Smooth muscle cell (in vitro differentiated cells): Measurements from ENCODE around the gene HDAC4. TPM values are rescaled to one million over a fixed set of nuclear protein-coding genes. Genes with fewer than 3 reads are reported as not detected.
A peak's percentile ranks its signal among the peaks of the same experiment; 100 is the strongest.

Source experiments
- DNase-seq: peaks from one replicate; lab custom pipeline; 2025; ENCODE audit not compliant: unreplicated experiment; lab: John Stamatoyannopoulos, UW
- H2AFZ ChIP-seq: fragments of 200-600 bp; sonication (generic); 2 replicates; pipeline ENCODE4 v1.6.0; 2016; ENCODE audit warnings: antibody characterized with exemption, low read depth, mild to moderate bottlenecking
- H3F3A ChIP-seq: fragments of 200-600 bp; sonication (generic); 2 replicates; pipeline ENCODE4 v1.6.0; 2017; ENCODE audit warnings: antibody characterized with exemption, low read depth
- H3K27ac ChIP-seq: fragments of 200-600 bp; sonication (generic); 2 replicates; pipeline ENCODE4 v1.5.1; 2016; ENCODE audit warnings: low read depth, mild to moderate bottlenecking
- H3K27me3 ChIP-seq: fragments of 200-600 bp; sonication (generic); 2 replicates; pipeline ENCODE4 v1.6.1; 2016; ENCODE audit warnings: low read depth, mild to moderate bottlenecking
- H3K36me3 ChIP-seq: fragments of 200-600 bp; sonication (generic); 2 replicates; pipeline ENCODE4 v1.5.1; 2016; ENCODE audit warnings: low read depth
- H3K4me1 ChIP-seq: fragments of 200-600 bp; sonication (generic); 2 replicates; pipeline ENCODE4 v1.5.1; 2016; ENCODE audit warnings: low read depth
- H3K4me2 ChIP-seq: fragments of 200-600 bp; sonication (generic); 2 replicates; pipeline ENCODE4 v1.6.0; 2016; ENCODE audit warnings: mild to moderate bottlenecking
- H3K4me3 ChIP-seq: fragments of 200-600 bp; sonication (generic); 2 replicates; pipeline ENCODE4 v1.5.1; 2016; ENCODE audit warnings: mild to moderate bottlenecking
- H3K79me2 ChIP-seq: fragments of 200-600 bp; sonication (generic); 2 replicates; pipeline ENCODE4 v1.6.0; 2016; ENCODE audit warnings: low read depth, mild to moderate bottlenecking
- H3K9ac ChIP-seq: fragments of 200-600 bp; sonication (generic); 2 replicates; pipeline ENCODE4 v1.6.0; 2016; ENCODE audit warnings: low read depth
- H3K9me3 ChIP-seq: fragments of 200-600 bp; sonication (generic); replicated peaks from 2 replicates; pipeline ENCODE4 v1.5.1; 2016; ENCODE audit warnings: low read depth
- H4K20me1 ChIP-seq: fragments of 200-600 bp; sonication (generic); 2 replicates; pipeline ENCODE4 v1.6.0; 2016; ENCODE audit warnings: low read depth
- CTCF ChIP-seq: fragments of 200-600 bp; sonication (generic); IDR thresholded peaks from 2 replicates; pipeline ENCODE4 v1.5.1; 2017; ENCODE audit warnings: borderline replicate concordance, mild to moderate bottlenecking, antibody characterized with exemption; ENCODE audit not compliant: insufficient read depth, poor library complexity, severe bottlenecking
- WGBS: methylation state at CpG from one replicate; pipeline ENCODE4 v1.1.7; 2016; ENCODE audit warnings: low lambda C conversion rate; 5-methylcytosine and 5-hydroxymethylcytosine counted together
- polyA plus RNA-seq: library from polyadenylated mRNA; unstranded; fragments of >200 nt; fragmentation: Nextera tagmentation; extraction: Ambion mirVana; gene quantifications from 2 replicates; pipeline ENCODE4 v1.2.1, GENCODE V29; 2016
- total RNA-seq: library from RNA; depleted of rRNA; stranded (reverse); fragments of >200 nt; gene quantifications from 2 replicates; pipeline ENCODE4 v1.2.3, GENCODE V29; 2014

HDAC4 gene
- total and polyA plus RNA-seq, 2 experiments from 2014 or later = 6.2 to 35.7 TPM

- no peak for DNase-seq
- no peak overlapping the region for H2AFZ ChIP-seq
- no peak overlapping the region for H3K9ac ChIP-seq
- peaks cover 5% of the 10 kb centered on the region for H3K79me2 ChIP-seq
- peaks cover 8% of the 10 kb centered on the region for H3K9me3 ChIP-seq
- H3K36me3 ChIP-seq = peaks cover 11% of the 10 kb centered on the region
- no peaks in the 10 kb centered on the region for H3K4me1 ChIP-seq
- TF ChIP-seq CTCF = no peak
- H3K27ac ChIP-seq = no peak overlapping the region
- WGBS = 73% methylated on average over 22 of the region's 26 CpGs
- peaks cover 19% of the 10 kb centered on the region for H4K20me1 ChIP-seq
- H3K4me2 ChIP-seq = no peak overlapping the region
- H3F3A ChIP-seq = peaks cover 5% of the 10 kb centered on the region
- H3K4me3 ChIP-seq = no peak overlapping the region
- no peaks in the 10 kb centered on the region for H3K27me3 ChIP-seq
These were observed 232.9 kb downstream of the HDAC4 start for GRCh38 chr2:239167766-239168444.

DNA sequence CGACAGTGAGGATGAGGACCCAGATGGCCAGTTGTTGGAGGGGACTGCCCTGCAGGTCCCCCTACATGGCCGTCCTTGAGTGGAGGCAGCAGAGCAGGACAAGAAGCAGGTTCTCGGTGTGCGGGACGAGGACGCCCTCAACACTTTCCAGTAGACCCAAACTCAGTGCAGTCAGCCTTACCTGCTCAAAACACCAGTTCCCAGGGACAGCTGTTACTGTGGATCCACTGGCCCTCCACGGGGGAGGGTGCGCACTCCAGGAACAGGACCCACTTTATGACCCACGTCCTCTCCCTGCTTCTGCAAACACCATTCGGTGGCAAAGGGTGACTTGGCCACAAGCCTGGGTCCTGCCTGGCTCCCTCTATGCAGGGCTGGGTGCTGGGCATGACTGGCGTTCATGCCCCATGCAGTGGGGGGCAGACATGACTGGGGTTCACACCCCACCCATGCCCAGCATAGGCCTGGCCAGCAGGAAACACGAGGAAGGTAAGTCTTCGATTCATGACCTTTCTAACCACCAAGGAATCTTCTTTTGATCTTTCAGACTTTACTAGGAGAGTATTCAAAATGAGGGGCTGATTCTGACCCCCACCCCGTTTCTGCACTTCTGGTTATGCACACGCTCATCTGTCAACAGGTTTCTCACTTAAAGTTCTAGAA, 233.7 kb downstream of the HDAC4 start:
- Histone ChIP-seq H3K9ac (no peak overlapping the region), H3K9me3 (no peaks in the 10 kb centered on the region), H2AFZ (no peak overlapping the region), H3K4me2 (peak overlapping the region; percentile 56), H3K4me3 (no peak overlapping the region), H4K20me1 (peaks cover 19% of the 10 kb centered on the region), H3K4me1 (no peaks in the 10 kb centered on the region), H3K27me3 (no peaks in the 10 kb centered on the region), H3K27ac (no peak overlapping the region), H3F3A (peaks cover 5% of the 10 kb centered on the region), H3K36me3 (peaks cover 5% of the 10 kb centered on the region), H3K79me2 (no peaks in the 10 kb centered on the region)
- DNase-seq = no peak
- WGBS = 77% methylated on average over 15 of the region's 15 CpGs
- no peak for TF ChIP-seq CTCF

GRCh38 chr2:239166201-239166834, 234.5 kb downstream of the HDAC4 start:
- Histone ChIP-seq H3K9ac (no peak overlapping the region), H3K4me3 (no peak overlapping the region), H2AFZ (no peak overlapping the region), H3F3A (peaks cover 5% of the 10 kb centered on the region), H3K9me3 (no peaks in the 10 kb centered on the region), H4K20me1 (peaks cover 19% of the 10 kb centered on the region), H3K27me3 (no peaks in the 10 kb centered on the region), H3K36me3 (no peaks in the 10 kb centered on the region), H3K27ac (no peak overlapping the region), H3K4me2 (peak overlapping the region; percentile 56), H3K79me2 (no peaks in the 10 kb centered on the region), H3K4me1 (no peaks in the 10 kb centered on the region)
- no peak for DNase-seq
- WGBS = 31% methylated on average over 17 of the region's 17 CpGs
- TF ChIP-seq CTCF = no peak
